ENCODE data around the gene RAB27A.
"Not testable (repeated sequence)": the region's sequence is repeated elsewhere in the genome, so short reads cannot be mapped to it uniquely, and the experiment has no call there.

Gene RAB27A

GRCh38 chr15:55281517-55282228, 7.9 kb downstream of the RAB27A start:
- DNase-seq = no peak

GRCh38 chr15:55280589-55280988, 9.0 kb downstream of the RAB27A start:
- not testable (repeated sequence) for DNase-seq

GRCh38 chr15:55279746-55280351, 9.8 kb downstream of the RAB27A start:
- no peak for DNase-seq

GRCh38 chr15:55279100-55279745, 10.4 kb downstream of the RAB27A start:
- no peak for DNase-seq

GRCh38 chr15:55277715-55278114, 11.9 kb downstream of the RAB27A start:
- DNase-seq = no peak

GRCh38 chr15:55277116-55277564, 12.5 kb downstream of the RAB27A start:
- no peak for DNase-seq

- DNase-seq = no peak
These were observed 13.3 kb downstream of the RAB27A start for GRCh38 chr15:55276324-55276723.

GRCh38 chr15:55270291-55270690, 19.3 kb downstream of the RAB27A start:
- no peak for DNase-seq

GRCh38 chr15:55268176-55268695, 21.4 kb downstream of the RAB27A start:
- DNase-seq = no peak

GRCh38 chr15:55267401-55268175, 22.0 kb downstream of the RAB27A start:
- no peak for DNase-seq

GRCh38 chr15:55266547-55266946, 23.1 kb downstream of the RAB27A start:
- DNase-seq = no peak

GRCh38 chr15:55260562-55261131, 29.0 kb downstream of the RAB27A start:
- no peak for DNase-seq

GRCh38 chr15:55257938-55258337, 31.7 kb downstream of the RAB27A start:
- no peak for DNase-seq

GRCh38 chr15:55257012-55257670, 32.5 kb downstream of the RAB27A start:
- DNase-seq = no peak

- DNase-seq = no peak
These were observed 33.2 kb downstream of the RAB27A start for GRCh38 chr15:55256281-55257011.

- DNase-seq = no peak
These were observed 33.9 kb downstream of the RAB27A start for GRCh38 chr15:55255714-55256113.

GRCh38 chr15:55254916-55255679, 34.5 kb downstream of the RAB27A start:
- DNase-seq = no peak

GRCh38 chr15:55253580-55253979, 36.0 kb downstream of the RAB27A start:
- DNase-seq = no peak

- DNase-seq = not testable (repeated sequence)
These were observed 37.4 kb downstream of the RAB27A start for GRCh38 chr15:55252201-55252600.

GRCh38 chr15:55250941-55251340, 38.7 kb downstream of the RAB27A start:
- DNase-seq = no peak

GRCh38 chr15:55250392-55250791, 39.2 kb downstream of the RAB27A start:
- DNase-seq = no peak

Measured in NCI-H1092 (cell line).